Myocyte (in vitro differentiated cells): ENCODE measurements around the gene DDIT3. TPM values are rescaled to one million over a fixed set of nuclear protein-coding genes. Genes with fewer than 3 reads are reported as not detected.

ENCODE experiments used
- DNase-seq: peaks from one replicate; pipeline ENCODE4 v3.0.0-alpha.2; 2012; ENCODE audit warnings: low read depth
- microRNA counts: library from miRNA; unstranded; fragments of <30 nt; microRNA quantifications from one replicate; lab custom pipeline; 2016
- microRNA-seq: library from miRNA; unstranded; fragments of <30 nt; microRNA quantifications from one replicate; pipeline ENCODE4, GENCODE V29; 2016
- total RNA-seq: library from RNA; depleted of rRNA; stranded (reverse); fragments of >200 nt; gene quantifications from 2 replicates; pipeline ENCODE4 v1.2.3, GENCODE V29; 2014

DDIT3 gene
- total RNA-seq, 1 donor from 2014 or later = 37.1 TPM

- no peak for DNase-seq
Measured at GRCh38 chr12:57470286-57470969, 49.9 kb downstream of the DDIT3 start.

- peak; percentile 73 for DNase-seq
Measured at GRCh38 chr12:57469296-57470164, 50.8 kb downstream of the DDIT3 start.

- DNase-seq = no peak
Measured at GRCh38 chr12:57467915-57468314, 52.4 kb downstream of the DDIT3 start.

- DNase-seq = no peak
Measured at GRCh38 chr12:57467212-57467874, 53.0 kb downstream of the DDIT3 start.

MicroRNAs within 50 kb of the gene (microRNA counts, 767-probe panel; counts per million panel counts)
- microRNA hsa-miR-616-3p (lab: Ali Mortazavi, UCI) = not detected

Small RNA genes within 50 kb of the gene (microRNA-seq; reads per million reads assigned to microRNA genes)
- gene MIR616 (1.3 reads per million), gene MIR6758 (not detected)

Other genes with a start within 250 kb of the DDIT3 start
- 20.3 and 24.6 TPM in 2 replicates for gene R3HDM2, start 89.5 kb downstream of the DDIT3 start, total RNA-seq
- not detected in 2 replicates for gene INHBC, start 85.7 kb downstream of the DDIT3 start, total RNA-seq
- 12.2 and 15.7 TPM in 2 replicates for gene INHBE, start 65.2 kb downstream of the DDIT3 start, total RNA-seq
- gene GLI1, start 60.7 kb downstream of the DDIT3 start, total RNA-seq = 0.56 and 0.78 TPM in 2 replicates
- 9.8 and 14.7 TPM in 2 replicates for gene ARHGAP9, start 40.6 kb downstream of the DDIT3 start, total RNA-seq
- 131 and 146 TPM in 2 replicates for gene MARS1, start 32.4 kb downstream of the DDIT3 start, total RNA-seq
- gene MBD6, start 2.3 kb upstream of the DDIT3 start, total RNA-seq = 6.3 and 8.2 TPM in 2 replicates
- gene DCTN2, start 26.7 kb upstream of the DDIT3 start, total RNA-seq = 170 and 179 TPM in 2 replicates
- not detected in 2 replicates for gene KIF5A, start 29.5 kb upstream of the DDIT3 start, total RNA-seq
- 15.4 and 20.2 TPM in 2 replicates for gene PIP4K2C, start 70.7 kb upstream of the DDIT3 start, total RNA-seq
- gene DTX3, start 84.3 kb upstream of the DDIT3 start, total RNA-seq = 22.1 and 22.5 TPM in 2 replicates
- gene ARHGEF25, start 90.9 kb upstream of the DDIT3 start, total RNA-seq = 8.6 and 12.4 TPM in 2 replicates
- 2.5 and 3.4 TPM in 2 replicates for gene B4GALNT1, start 112.7 kb upstream of the DDIT3 start, total RNA-seq
- gene OS9, start 173.6 kb upstream of the DDIT3 start, total RNA-seq = 288 and 306 TPM in 2 replicates
- 9.8 and 30.2 TPM in 2 replicates for gene AGAP2, start 218.2 kb upstream of the DDIT3 start, total RNA-seq
- gene TSPAN31, start 224.5 kb upstream of the DDIT3 start, total RNA-seq = 50.7 and 141 TPM in 2 replicates
- 175 and 180 TPM in 2 replicates for gene CDK4, start 231.8 kb upstream of the DDIT3 start, total RNA-seq
- 8.7 and 9.1 TPM in 2 replicates for gene MARCHF9, start 234.6 kb upstream of the DDIT3 start, total RNA-seq
- gene CYP27B1, start 246.6 kb upstream of the DDIT3 start, total RNA-seq = 1.2 TPM in 1 of 2 replicates, not detected in the other